ENCODE results near the gene FRYL.
A peak's percentile ranks its signal among the peaks of the same experiment; 100 is the strongest.
"Not testable (repeated sequence)": the region's sequence is repeated elsewhere in the genome, so short reads cannot be mapped to it uniquely, and the experiment has no call there.

Gene FRYL

GRCh38 chr4:48779998-48780864 lies at the start of gene FRYL:
Gene FRYL (minus strand): TSS chr4:48780279. CDS start chr4:48634410, 145,869 bp downstream.
- DNase-seq (ENCODE audit: low spot score) = peak; percentile 100

- no peak for DNase-seq (ENCODE audit: low spot score)
These were observed 47.5 kb upstream of the FRYL start for GRCh38 chr4:48827622-48828021.

- not testable (repeated sequence) for DNase-seq (ENCODE audit: low spot score)
These were observed 41.4 kb upstream of the FRYL start for GRCh38 chr4:48821431-48821830.

- no peak for DNase-seq (ENCODE audit: low spot score)
These were observed 36.9 kb upstream of the FRYL start for GRCh38 chr4:48816971-48817370.

- not testable (repeated sequence) for DNase-seq (ENCODE audit: low spot score)
These were observed 36.2 kb upstream of the FRYL start for GRCh38 chr4:48816297-48816696.

GRCh38 chr4:48815483-48815882 lies 35.4 kb upstream of the FRYL start:
- no peak for DNase-seq (ENCODE audit: low spot score)

- DNase-seq (ENCODE audit: low spot score) = no peak
These were observed 33.9 kb upstream of the FRYL start for GRCh38 chr4:48813964-48814363.

- no peak for DNase-seq (ENCODE audit: low spot score)
These were observed 32.8 kb upstream of the FRYL start for GRCh38 chr4:48812866-48813265.

- DNase-seq (ENCODE audit: low spot score) = no peak
These were observed 24.7 kb upstream of the FRYL start for GRCh38 chr4:48804584-48805301.

GRCh38 chr4:48801016-48801715 lies 21.1 kb upstream of the FRYL start:
- no peak for DNase-seq (ENCODE audit: low spot score)

- DNase-seq (ENCODE audit: low spot score) = not testable (repeated sequence)
These were observed 20.1 kb upstream of the FRYL start for GRCh38 chr4:48800155-48800554.

- DNase-seq (ENCODE audit: low spot score) = no peak
These were observed 19.1 kb upstream of the FRYL start for GRCh38 chr4:48799157-48799556.

- DNase-seq (ENCODE audit: low spot score) = no peak
These were observed 18.0 kb upstream of the FRYL start for GRCh38 chr4:48798117-48798516.

GRCh38 chr4:48796927-48797679 lies 17.0 kb upstream of the FRYL start:
- no peak for DNase-seq (ENCODE audit: low spot score)

GRCh38 chr4:48796191-48796926 lies 16.3 kb upstream of the FRYL start:
- DNase-seq (ENCODE audit: low spot score) = no peak

- DNase-seq (ENCODE audit: low spot score) = no peak
These were observed 15.0 kb upstream of the FRYL start for GRCh38 chr4:48795108-48795507.

GRCh38 chr4:48792348-48793006 lies 12.4 kb upstream of the FRYL start:
- no peak for DNase-seq (ENCODE audit: low spot score)

- no peak for DNase-seq (ENCODE audit: low spot score)
These were observed 11.2 kb upstream of the FRYL start for GRCh38 chr4:48791313-48791712.

- DNase-seq (ENCODE audit: low spot score) = no peak
These were observed 10.5 kb upstream of the FRYL start for GRCh38 chr4:48790561-48790960.

- DNase-seq (ENCODE audit: low spot score) = no peak
These were observed 7.0 kb upstream of the FRYL start for GRCh38 chr4:48787056-48787455.

GRCh38 chr4:48786549-48786948 lies 6.5 kb upstream of the FRYL start:
- no peak for DNase-seq (ENCODE audit: low spot score)

Measured in activated CD4-positive, alpha-beta T cell treated with anti-CD3 and anti-CD28 coated beads, Interleukin-2, Interleukin-4, amounts not matched to agents 100 ng/mL and 50 ng/mL, durations not matched to agents 16 hours and 8 hours (primary cell).